Epithelial cell of prostate (primary cell): ENCODE measurements around the gene MAFB.

ENCODE experiments used
- DNase-seq: peaks from one replicate; pipeline ENCODE4 v3.0.0-alpha.2; 2011; ENCODE audit warnings: low read depth, low spot score
- H3K27ac ChIP-seq: fragments of 450-650 bp; 2 replicates; pipeline ENCODE4 v1.5.1; 2017; ENCODE audit warnings: mild to moderate bottlenecking

Gene MAFB

DNA sequence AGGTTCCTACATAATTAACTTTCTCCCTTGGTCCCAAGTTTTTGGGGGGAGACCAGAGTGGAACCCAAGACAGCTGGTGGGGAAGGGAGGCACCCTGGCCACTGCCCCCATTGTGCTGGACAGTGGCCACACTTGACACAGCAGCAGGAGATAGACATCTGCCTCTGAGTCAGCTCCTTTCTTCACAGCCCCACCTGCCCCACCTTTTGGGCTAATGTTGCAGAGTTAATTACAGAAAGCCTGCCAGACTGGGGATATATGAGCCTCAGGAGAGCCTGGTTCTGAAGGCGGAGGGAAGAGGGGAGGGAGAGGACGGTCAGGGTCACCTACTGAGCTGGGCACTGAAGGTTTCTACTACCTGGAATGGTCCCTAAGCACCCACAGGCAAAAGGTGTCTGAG lies 50.6 kb downstream of the MAFB start:
- no peak for DNase-seq
- no peak overlapping the region for H3K27ac ChIP-seq

DNA sequence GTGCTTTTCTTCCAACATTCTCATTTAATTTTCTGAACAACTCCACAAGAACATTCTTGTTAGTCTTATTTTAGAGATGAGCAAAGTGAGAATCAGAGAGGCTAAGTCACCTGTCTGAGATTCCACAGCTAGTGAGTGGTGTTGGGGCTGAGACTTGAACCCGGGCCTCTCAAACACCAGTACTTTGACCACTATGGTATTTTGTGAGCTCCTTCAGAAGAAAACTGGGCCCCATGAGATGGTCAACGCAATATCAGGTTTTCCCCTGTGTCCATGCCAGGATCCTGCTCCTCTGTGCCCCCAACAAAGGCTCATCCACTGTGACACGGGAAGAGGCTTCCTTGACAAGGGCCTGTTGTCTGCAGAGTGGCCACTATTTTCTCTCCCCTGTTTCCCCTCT lies 51.9 kb downstream of the MAFB start:
- no peak for DNase-seq
- no peak overlapping the region for H3K27ac ChIP-seq

DNA sequence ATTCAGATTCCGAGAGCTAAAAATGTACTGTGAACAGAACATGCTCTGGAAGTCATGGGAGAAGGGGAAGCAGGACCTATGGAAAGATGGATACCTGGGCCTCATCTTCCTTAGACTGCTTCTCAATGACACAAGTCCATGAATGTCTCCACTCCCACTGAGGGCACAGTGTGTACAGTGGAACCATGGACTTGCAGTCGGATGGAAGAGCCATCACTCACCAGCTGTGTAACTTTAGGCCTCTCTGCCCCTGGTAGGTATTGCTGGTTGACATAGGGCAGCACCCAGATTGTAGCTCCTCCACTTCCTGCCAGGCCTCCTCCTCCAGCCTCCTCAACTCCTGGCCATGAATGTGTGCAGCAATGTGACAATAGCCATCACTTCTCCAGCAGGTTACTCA lies 52.5 kb downstream of the MAFB start:
- DNase-seq = no peak
- H3K27ac ChIP-seq = no peak overlapping the region

DNA sequence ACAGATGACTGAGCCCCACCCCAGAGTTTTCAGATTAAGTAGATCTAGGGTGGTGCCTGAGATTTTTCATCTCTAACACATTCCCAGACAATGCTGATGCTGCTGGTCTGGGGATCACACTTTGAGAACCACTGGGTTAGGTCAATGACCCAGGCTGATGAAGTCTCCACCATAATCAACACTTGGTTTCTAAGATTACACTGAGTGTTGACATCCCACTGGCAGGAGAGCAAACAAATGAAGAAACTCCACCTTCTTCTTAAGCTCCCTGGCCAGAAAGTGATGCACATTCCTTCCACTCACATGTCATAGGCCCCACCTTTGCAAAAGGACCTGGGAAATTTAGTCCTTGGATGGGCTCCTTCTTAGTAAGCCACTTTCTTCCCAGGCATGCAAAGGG lies 53.1 kb downstream of the MAFB start:
- H3K27ac ChIP-seq = no peak overlapping the region
- DNase-seq = no peak
